Type B pancreatic cell (in vitro differentiated cells): ENCODE data around the gene IRF9. TPM values are rescaled to one million over a fixed set of nuclear protein-coding genes. Genes with fewer than 3 reads are reported as not detected.
A peak's percentile ranks its signal among the peaks of the same experiment; 100 is the strongest.

Experiments
- DNase-seq: peaks from one replicate; pipeline ENCODE4 v3.0.0; 2021; ENCODE audit warnings: mixed read lengths; ENCODE audit not compliant: unreplicated experiment; ENCODE audit errors: extremely low spot score
- H3K27ac Mint-ChIP-seq: 2 replicates; pipeline ENCODE4 v1.8.0; 2021; ENCODE audit warnings: mild to moderate bottlenecking, mixed read lengths
- H3K27me3 Mint-ChIP-seq: 2 replicates; pipeline ENCODE4 v1.8.0; 2021; ENCODE audit warnings: mixed read lengths
- H3K36me3 Mint-ChIP-seq: 2 replicates; pipeline ENCODE4 v1.8.0; 2021; ENCODE audit warnings: mixed read lengths
- H3K4me1 Mint-ChIP-seq: one replicate; pipeline ENCODE4 v1.8.0; 2021; ENCODE audit warnings: mixed read lengths; ENCODE audit not compliant: unreplicated experiment
- H3K4me3 Mint-ChIP-seq: 2 replicates; pipeline ENCODE4 v1.8.0; 2021; ENCODE audit warnings: mild to moderate bottlenecking, mixed read lengths
- H3K9me3 Mint-ChIP-seq: 2 replicates; pipeline ENCODE4 v1.8.0; 2021; ENCODE audit warnings: mixed read lengths
- total RNA-seq: library from RNA; stranded (reverse); gene quantifications from 2 replicates; pipeline ENCODE4 v1.2.1, GENCODE V29; 2021; ENCODE audit warnings: low replicate concordance
- TF ChIP-seq, protein P1 (sequence below): fragments of 200-600 bp; sonication (generic); conservative IDR thresholded peaks from 2 replicates; pipeline ENCODE4 v1.5.0; 2021; ENCODE audit warnings: antibody characterized with exemption, mild to moderate bottlenecking

Gene IRF9
- total RNA-seq, 1 donor from 2014 or later = 60.0 TPM

DNA sequence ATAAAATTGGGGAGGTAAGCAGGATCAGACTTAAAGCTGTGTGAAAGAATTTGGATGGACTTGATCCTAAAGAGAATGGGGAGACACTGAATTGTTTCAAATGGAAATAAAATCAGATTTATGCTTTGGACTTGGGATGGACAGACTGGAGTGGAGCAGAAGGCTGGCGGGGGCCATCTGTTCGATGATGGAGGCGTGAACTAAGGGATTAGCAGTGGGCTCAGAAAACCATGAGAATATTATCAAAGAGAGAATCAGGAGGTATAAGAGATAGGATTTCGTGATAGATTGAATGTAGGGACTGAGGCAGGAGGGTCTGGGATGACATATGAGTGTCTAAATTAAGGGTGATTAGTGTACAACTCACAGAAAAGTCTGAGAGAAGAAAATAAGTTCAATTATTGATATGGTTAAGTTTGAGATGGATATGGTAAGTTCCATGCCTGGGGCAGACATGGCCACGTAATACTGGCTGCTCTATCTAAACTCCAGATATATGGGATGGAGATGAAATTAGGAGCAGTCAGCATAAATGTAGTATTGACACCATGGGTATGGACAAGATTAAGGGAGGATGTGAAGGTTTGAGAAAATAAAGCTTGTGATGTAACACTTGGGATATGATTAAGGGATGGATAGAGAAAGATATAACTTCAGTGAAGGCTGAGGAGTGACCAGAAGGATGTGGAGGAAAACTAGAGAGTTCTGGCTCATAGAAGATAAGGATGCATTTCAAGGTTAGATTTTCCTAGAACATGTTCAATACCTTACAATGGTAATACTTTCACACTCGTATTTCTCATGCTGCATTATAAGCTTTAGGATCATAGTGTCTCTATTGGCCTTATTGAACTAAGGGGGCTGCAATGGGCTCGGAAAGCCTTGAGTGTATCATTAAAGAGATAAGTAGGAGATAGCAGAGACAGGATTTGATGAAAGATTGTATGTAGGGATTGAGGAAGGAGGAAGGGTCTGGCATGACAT lies 43.4 kb downstream of the IRF9 start:
- Mint-ChIP-seq H3K27me3 (no peaks in the 10 kb centered on the region), H3K4me3 (no peak overlapping the region), H3K36me3 (peaks cover 50% of the 10 kb centered on the region), H3K27ac (no peak overlapping the region), H3K9me3 (no peaks in the 10 kb centered on the region), H3K4me1 (no peaks in the 10 kb centered on the region)
- DNase-seq = no peak
- TF ChIP-seq, protein P1, sequence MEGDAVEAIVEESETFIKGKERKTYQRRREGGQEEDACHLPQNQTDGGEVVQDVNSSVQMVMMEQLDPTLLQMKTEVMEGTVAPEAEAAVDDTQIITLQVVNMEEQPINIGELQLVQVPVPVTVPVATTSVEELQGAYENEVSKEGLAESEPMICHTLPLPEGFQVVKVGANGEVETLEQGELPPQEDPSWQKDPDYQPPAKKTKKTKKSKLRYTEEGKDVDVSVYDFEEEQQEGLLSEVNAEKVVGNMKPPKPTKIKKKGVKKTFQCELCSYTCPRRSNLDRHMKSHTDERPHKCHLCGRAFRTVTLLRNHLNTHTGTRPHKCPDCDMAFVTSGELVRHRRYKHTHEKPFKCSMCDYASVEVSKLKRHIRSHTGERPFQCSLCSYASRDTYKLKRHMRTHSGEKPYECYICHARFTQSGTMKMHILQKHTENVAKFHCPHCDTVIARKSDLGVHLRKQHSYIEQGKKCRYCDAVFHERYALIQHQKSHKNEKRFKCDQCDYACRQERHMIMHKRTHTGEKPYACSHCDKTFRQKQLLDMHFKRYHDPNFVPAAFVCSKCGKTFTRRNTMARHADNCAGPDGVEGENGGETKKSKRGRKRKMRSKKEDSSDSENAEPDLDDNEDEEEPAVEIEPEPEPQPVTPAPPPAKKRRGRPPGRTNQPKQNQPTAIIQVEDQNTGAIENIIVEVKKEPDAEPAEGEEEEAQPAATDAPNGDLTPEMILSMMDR = no peak

DNA sequence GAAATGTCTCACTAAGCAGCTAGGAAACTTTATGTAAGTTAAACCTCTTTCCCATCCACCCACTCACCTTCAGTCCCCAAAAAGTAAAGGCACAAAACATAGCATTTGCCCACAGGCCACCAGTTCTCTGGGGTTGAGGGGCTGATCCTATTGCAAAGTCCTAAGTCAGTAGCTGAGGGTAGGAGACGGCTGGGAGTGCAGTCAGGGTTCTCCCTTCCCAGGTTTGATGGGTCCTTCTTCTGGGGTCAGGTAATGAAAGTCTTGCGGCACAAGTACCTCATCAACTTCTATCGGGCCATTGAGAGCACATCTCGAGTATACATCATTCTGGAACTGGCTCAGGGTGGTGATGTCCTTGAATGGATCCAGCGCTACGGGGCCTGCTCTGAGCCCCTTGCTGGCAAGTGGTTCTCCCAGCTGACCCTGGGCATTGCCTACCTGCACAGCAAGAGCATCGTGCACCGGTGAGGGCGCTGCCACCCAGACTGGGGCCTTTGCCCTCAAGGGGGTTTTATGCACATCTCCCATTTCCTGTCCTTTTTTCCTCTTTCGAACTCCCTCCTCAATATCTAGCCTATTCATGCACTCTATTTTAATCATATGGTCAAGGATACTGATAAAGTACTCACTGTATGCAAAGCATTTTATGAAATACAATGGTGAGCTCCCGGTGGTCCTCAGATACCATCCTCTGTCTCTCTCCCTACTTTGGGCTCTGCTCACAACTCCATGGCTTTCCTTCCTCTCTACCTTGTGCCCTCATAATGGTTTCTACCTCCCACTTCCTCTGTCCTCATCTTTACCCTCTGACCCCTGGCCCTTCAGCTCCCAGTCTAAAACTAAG lies 45.4 kb downstream of the IRF9 start:
- Mint-ChIP-seq H3K27ac (no peak overlapping the region), H3K36me3 (peaks cover 54% of the 10 kb centered on the region), H3K4me1 (peaks cover 2% of the 10 kb centered on the region), H3K4me3 (no peak overlapping the region), H3K27me3 (no peaks in the 10 kb centered on the region), H3K9me3 (no peaks in the 10 kb centered on the region)
- DNase-seq = no peak
- TF ChIP-seq, protein P1 = no peak

DNA sequence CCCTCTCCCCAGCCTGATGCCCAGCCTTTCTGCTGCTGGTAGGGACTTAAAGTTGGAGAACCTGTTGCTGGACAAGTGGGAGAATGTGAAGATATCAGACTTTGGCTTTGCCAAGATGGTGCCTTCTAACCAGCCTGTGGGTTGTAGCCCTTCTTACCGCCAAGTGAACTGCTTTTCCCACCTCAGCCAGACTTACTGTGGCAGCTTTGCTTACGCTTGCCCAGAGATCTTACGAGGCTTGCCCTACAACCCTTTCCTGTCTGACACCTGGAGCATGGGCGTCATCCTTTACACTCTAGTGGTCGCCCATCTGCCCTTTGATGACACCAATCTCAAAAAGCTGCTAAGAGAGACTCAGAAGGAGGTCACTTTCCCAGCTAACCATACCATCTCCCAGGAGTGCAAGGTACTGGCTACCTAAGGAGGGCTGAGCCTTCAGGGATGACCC lies 46.1 kb downstream of the IRF9 start:
- no peaks in the 10 kb centered on the region for H3K27me3 Mint-ChIP-seq
- DNase-seq = no peak
- no peaks in the 10 kb centered on the region for H3K9me3 Mint-ChIP-seq
- peaks cover 5% of the 10 kb centered on the region for H3K4me1 Mint-ChIP-seq
- TF ChIP-seq, protein P1 = no peak
- peaks cover 49% of the 10 kb centered on the region for H3K36me3 Mint-ChIP-seq
- H3K4me3 Mint-ChIP-seq = no peak overlapping the region
- H3K27ac Mint-ChIP-seq = no peak overlapping the region

DNA sequence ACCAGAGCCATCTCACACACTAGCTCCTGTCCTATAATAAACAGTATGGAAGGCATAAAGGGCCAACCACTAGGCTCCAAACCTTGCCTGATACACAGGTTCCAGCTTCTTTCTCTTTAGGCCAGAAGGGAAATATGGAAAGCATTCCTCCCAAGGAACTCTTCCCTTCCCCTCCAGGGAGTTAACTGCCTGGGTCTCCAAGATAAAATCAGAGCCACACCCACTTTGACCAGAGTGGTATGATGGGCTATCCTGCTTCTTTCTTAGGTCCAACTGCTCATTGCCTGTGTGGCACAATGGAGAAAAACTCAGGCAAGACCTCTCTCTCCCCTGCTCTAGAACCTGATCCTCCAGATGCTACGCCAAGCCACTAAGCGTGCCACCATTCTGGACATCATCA lies 46.6 kb downstream of the IRF9 start:
- TF ChIP-seq, protein P1 = no peak

DNA sequence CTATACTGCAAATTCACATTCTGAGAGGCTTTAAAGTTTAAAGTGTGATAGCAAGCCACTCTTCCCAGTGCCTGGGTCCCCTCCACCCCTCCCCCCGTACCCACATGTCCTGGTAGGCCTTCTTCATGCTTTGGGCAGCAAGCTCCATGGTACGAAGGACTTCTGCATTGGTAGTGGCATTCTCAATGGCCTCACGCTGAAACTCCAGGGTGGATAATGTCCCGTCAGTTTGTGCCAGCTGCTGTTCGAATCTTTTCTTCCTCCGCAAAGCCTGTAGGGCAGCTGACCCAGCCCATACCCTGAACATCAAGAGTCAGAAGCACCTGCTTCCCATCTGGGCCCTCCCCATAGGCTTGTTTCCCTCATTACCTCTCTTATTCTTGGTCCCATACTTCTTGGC lies 50.2 kb downstream of the IRF9 start:
- Mint-ChIP-seq H3K4me3 (peak overlapping the region; percentile 97), H3K4me1 (peaks cover 26% of the 10 kb centered on the region), H3K9me3 (no peaks in the 10 kb centered on the region), H3K27ac (no peak overlapping the region), H3K27me3 (no peaks in the 10 kb centered on the region), H3K36me3 (peaks cover 30% of the 10 kb centered on the region)
- DNase-seq = no peak
- TF ChIP-seq, protein P1 = no peak

More for the DNA sequence above, 46.6 kb downstream of the IRF9 start:
- no peak for DNase-seq
- Mint-ChIP-seq H3K9me3 (no peaks in the 10 kb centered on the region), H3K36me3 (peaks cover 44% of the 10 kb centered on the region), H3K4me3 (no peak overlapping the region), H3K27me3 (no peaks in the 10 kb centered on the region), H3K27ac (no peak overlapping the region), H3K4me1 (peaks cover 5% of the 10 kb centered on the region)
